ENCODE data around the gene DNAH14. TPM values are rescaled to one million over a fixed set of nuclear protein-coding genes. Genes with fewer than 3 reads are reported as not detected.

The DNAH14 gene
- total RNA-seq, 1 experiment from 2014 or later = 47.0 TPM

GRCh38 chr1:225428068-225428880, 498.8 kb downstream of the DNAH14 start:
- Histone ChIP-seq H3K4me1 (ENCODE audit: control insufficient read depth, insufficient read depth, low read length) (peaks cover 33% of the 10 kb centered on the region), H3K27ac (ENCODE audit: low read length) (peak overlapping the region; percentile 90), H3K27me3 (ENCODE audit: control insufficient read depth, insufficient read depth, low read length) (no peaks in the 10 kb centered on the region), H3K9me3 (ENCODE audit: control insufficient read depth, insufficient read depth, low read depth, low read length) (no peaks in the 10 kb centered on the region), H3K4me3 (ENCODE audit: low read depth in 2 of 2, low read length in 2 of 2) (peak overlapping the region; percentile 80 to 86), H3K36me3 (ENCODE audit: control insufficient read depth, insufficient read depth, low read length) (no peaks in the 10 kb centered on the region; the same call in 1 of the 2 replicates)
- TSS peak; percentile 94 for BruUV-seq (replicated peaks)
- ChIA-PET CTCF (interaction anchor here (0.5 to 0.6 kb wide), 4 partner anchors 17 to 721 kb away, joined by 3 to 4 read pairs (median 4); no protein-coding TSS in a partner anchor), POLR2A (interaction anchor here (0.6 kb wide), 1 partner anchor 341 kb away, joined by 3 read pairs; no protein-coding TSS in a partner anchor)
- in situ Hi-C loops (cut with HindIII; ENCODE audit: low pct_unique_long_range_greater_than_20kb, low sequenced_read_pairs) (no loop called here), intact Hi-C loops (cut with micrococcal nuclease; ENCODE audit: unreplicated experiment) (no loop called here)
- TF ChIP-seq SIN3A (IDR thresholded peaks at IDR 0.05; ENCODE audit: borderline replicate concordance, insufficient read depth, low read depth, low read length) = no peak
- TF ChIP-seq CTCF (IDR thresholded peaks at IDR 0.05) = no peak
- peak; percentile 62; the same call in 1 of the 2 replicates for TF ChIP-seq POLR2AphosphoS5 (IDR thresholded peaks at IDR 0.05; ENCODE audit: low read depth, low read length)
- no peak; the same call in 1 of the 2 replicates for TF ChIP-seq TCF7L2 (IDR thresholded peaks at IDR 0.05; ENCODE audit: low read depth, low read length)
- no peak for TF ChIP-seq REST (IDR thresholded peaks at IDR 0.05; ENCODE audit: insufficient read depth in 1 of 2, low read depth in 2 of 2, low read length in 1 of 2)
- no peak for DNase-seq (ENCODE audit: low read depth, low spot score)
- peak; percentile 96 for ATAC-seq

GRCh38 chr1:225428881-225429455, 499.5 kb downstream of the DNAH14 start:
- TF ChIP-seq POLR2AphosphoS5 (IDR thresholded peaks at IDR 0.05; ENCODE audit: low read depth, low read length) (no peak), SIN3A (IDR thresholded peaks at IDR 0.05; ENCODE audit: borderline replicate concordance, insufficient read depth, low read depth, low read length) (no peak), REST (IDR thresholded peaks at IDR 0.05; ENCODE audit: insufficient read depth in 1 of 2, low read depth in 2 of 2, low read length in 1 of 2) (no peak), CTCF (IDR thresholded peaks at IDR 0.05) (no peak), TCF7L2 (IDR thresholded peaks at IDR 0.05; ENCODE audit: low read depth, low read length) (no peak)
- BruUV-seq (replicated peaks) = no TSS peak
- ChIA-PET CTCF (interaction anchor here (0.5 to 0.6 kb wide), 4 partner anchors 13 to 720 kb away, joined by 3 to 6 read pairs (median 4); no protein-coding TSS in a partner anchor), POLR2A (interaction anchor here (0.6 kb wide), 1 partner anchor 340 kb away, joined by 3 read pairs; no protein-coding TSS in a partner anchor)
- in situ Hi-C loops (cut with HindIII; ENCODE audit: low pct_unique_long_range_greater_than_20kb, low sequenced_read_pairs) = no loop called here
- DNase-seq (ENCODE audit: low read depth, low spot score) (no peak), ATAC-seq (no peak)
- H3K27me3 ChIP-seq (ENCODE audit: control insufficient read depth, insufficient read depth, low read length) = no peaks in the 10 kb centered on the region
- H3K9me3 ChIP-seq (ENCODE audit: control insufficient read depth, insufficient read depth, low read depth, low read length) = no peaks in the 10 kb centered on the region
- intact Hi-C loops (cut with micrococcal nuclease; ENCODE audit: unreplicated experiment) = no loop called here
- H3K4me3 ChIP-seq (ENCODE audit: low read depth in 2 of 2, low read length in 2 of 2) = peak overlapping the region; percentile 80 to 86
- H3K36me3 ChIP-seq (ENCODE audit: control insufficient read depth, insufficient read depth, low read length) = no peaks in the 10 kb centered on the region; the same call in 1 of the 2 replicates
- H3K27ac ChIP-seq (ENCODE audit: low read length) = peak overlapping the region; percentile 90
- H3K4me1 ChIP-seq (ENCODE audit: control insufficient read depth, insufficient read depth, low read length) = peaks cover 26% of the 10 kb centered on the region

Data from Panc1 (cell line).